HG02852 (cell line): ENCODE measurements around the gene DLG1.
"Not testable (repeated sequence)": the region's sequence is repeated elsewhere in the genome, so short reads cannot be mapped to it uniquely, and the experiment has no call there.

ENCODE experiments used
- ATAC-seq: cut with Tn5 transposase; IDR thresholded peaks from one replicate; pipeline ENCODE4 v1.9.1; 2021; ENCODE audit warnings: mild to moderate bottlenecking, moderate library complexity; ENCODE audit not compliant: unreplicated experiment

The DLG1 gene

DNA sequence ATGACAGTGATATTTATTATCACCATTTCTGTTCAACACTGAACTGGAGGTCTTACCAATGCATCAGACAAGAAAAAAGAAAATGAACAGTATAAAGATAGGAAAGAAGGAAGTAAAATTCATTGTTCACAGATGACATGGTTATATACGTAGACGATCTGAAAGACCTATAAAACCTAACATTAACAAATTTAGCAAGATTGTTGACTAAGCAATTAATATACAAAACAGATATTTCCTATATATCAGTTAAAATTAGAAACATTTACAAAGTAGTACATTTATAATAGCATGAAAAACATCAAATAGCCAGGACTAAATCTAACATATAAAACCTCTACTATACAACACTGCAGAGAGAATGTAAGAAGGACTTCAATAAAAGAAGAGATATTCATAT lies 176.0 kb downstream of the DLG1 start:
- no peak for ATAC-seq

DNA sequence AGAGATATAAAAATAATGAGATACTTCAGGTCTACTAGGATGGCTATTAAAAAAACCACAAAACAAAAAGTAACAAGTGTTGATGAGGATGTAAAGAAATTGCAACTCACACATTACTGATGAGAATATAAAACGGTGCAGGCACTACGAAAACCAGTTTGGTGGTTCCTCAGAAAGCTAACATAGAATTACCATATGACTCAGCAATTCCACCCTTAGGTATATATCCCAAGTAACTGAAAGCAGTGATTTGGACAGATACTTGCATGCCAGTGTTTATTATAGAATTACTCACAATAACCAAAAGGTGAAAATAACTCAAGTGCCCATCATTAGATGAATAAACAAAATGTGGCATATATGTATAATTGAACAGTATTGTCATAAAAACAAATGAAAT lies 181.3 kb downstream of the DLG1 start:
- no peak for ATAC-seq

DNA sequence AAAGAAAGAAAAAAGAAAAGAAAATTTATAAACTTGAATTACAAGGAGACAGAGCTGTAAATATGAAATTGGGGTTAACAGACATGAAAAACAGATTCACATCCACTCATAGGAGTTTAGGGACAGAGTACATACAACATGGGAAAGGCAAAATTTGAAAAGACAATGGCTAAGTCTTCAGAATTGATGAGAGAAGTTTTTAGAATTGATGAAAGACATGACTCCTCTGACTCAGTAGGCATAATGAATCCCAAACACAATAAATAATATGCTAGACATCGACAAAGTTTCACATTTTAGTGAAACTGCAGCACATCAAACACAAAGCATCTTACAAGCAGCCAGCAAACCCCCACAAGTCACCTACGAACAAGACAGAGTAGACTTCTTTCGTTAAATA lies 184.4 kb downstream of the DLG1 start:
- ATAC-seq: no peak

DNA sequence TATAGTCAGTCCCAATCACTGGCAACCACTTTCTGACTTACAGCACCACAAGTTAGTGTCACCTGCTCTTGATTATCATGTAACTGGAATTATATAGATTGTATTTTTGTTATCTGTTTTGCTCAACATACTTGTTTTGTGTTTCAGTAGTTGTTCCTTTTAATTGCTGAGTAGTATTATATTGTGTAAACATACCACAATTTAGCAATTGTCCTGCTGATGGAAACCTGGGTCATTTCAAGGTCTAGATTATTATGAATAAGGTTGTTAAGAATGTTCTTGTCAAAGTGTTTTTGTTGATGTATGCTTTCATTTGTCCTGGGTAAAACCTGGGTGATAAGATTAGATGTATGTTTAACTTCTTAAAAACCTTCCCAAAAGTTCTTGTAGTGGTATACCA lies 186.7 kb downstream of the DLG1 start:
- no peak for ATAC-seq

DNA sequence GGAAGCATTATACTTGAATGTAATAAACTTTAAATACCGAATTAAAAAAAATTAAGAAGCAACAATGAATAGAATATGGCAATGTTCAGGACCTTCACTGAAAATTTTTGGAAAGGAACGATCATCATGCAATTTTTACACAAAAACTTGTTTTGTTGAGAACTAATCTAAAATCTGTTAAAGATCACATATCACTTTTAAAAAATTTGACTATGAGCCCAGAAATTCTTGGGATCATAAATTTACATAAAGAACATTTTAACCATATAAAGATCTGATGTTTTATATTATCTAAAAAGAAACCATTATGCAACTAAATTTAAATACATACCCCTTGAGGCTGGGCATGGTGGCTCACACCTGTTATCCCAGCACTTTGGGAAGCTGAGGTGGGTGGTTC lies 192.6 kb downstream of the DLG1 start:
- no peak for ATAC-seq

DNA sequence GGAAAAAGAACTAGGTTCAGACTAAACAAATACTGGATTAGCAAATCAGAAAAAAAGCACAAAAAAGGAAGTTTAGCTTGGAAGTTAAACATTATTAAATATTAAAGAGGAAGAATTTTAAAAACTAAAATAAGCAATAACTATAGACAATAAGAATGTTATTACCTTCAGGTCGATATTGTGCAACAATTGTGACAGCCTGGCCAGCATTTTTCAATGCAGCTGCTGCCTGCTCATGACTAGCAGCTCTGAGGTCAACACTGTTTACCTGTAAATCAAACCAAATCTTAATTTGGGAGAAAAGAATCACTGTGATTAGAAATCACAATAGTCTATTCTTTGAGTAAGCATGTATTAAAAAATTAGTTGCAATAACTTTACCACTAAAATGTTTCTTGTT lies 193.7 kb downstream of the DLG1 start:
- ATAC-seq: no peak

DNA sequence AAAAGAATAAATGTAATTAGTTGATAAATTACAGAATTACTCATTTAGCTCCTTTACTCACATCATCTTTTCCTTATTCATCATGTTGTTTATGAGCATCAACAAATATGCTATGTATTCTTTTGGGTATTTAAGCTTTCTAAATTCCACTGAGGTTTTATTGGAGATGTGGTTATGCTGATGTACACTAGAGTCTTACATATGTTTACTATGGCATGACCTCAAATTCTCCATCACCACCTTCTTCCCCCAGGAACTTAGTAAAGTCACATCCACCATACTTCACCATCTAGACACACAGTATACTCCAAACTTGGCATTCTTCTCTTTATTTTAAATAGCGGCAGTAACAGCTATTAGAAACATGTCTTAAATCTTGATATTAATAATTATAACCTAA lies 194.6 kb downstream of the DLG1 start:
- no peak for ATAC-seq

DNA sequence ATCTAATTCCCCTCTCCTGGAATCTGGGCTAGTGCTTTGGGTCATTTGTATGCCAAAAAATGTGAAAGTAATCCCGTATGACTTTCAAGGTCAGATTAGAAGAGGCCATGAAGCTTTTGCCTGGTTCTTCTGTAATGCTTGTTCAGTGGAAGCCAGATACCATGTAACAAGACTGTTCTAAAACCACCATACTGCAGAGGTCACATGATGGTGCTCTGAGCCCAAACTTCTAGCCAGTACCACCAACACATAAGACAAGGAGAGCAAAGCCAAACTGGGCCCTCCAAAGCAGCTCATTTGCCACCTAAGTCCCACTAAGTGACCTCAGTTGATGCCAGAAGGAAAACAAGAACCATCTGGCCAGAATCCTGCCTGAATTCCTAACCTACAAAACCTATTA lies 204.5 kb downstream of the DLG1 start:
- ATAC-seq: no peak

DNA sequence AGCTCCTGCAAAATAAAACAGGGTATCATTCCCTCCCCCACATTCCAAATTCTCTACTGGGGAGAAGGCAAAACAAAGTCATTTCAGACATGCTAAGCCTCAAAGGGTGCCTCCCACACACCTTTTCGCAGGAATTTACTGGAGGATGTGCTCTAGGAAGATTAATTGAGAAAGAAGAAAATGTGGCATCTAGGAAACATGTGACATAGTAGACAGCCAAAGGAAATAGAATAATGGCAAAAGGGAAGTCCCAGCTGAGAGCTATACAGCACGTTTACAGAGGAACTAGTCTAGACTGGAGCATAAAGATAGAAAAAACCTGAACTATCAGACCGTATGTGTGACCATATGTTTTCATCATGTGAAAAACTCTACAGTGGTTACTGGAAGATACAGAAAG lies 210.0 kb downstream of the DLG1 start:
- no peak for ATAC-seq

DNA sequence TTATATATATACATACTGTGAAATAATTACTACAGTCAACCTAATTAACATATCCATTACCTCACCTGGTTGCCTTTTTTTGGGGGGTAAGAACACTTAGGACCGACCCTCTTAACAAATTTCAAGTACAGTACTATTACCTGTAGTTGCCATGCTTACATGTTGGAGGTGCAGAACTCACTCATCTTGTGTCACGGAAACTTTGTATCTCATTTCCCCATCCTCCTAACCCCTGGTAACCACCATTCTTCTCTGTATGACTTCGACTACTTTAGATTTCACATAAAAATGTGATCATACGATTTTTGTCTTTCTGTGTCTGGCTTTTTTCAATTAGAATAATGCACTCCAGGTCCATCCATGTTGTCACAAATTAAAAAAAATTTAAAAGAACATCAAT lies 213.3 kb downstream of the DLG1 start:
- no peak for ATAC-seq

DNA sequence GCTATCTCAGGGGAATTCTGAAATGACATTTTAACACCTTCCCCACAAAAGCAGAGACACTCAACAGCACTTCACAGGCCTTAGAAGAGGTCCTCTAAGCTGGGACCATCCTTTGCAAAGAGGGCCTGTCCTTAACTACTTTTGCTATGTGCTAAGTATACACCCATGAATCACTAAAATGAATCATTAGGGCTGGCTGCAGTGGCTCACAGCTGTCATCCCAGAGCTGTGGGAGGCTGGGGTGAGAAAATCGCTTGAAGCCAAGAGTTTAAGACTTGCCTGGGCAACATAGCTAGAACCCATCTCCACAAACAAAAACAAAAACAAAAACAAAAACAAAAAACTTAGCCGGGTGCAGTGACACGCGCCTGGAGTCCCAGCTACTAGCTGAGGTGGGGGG lies 214.9 kb downstream of the DLG1 start:
- no peak for ATAC-seq

DNA sequence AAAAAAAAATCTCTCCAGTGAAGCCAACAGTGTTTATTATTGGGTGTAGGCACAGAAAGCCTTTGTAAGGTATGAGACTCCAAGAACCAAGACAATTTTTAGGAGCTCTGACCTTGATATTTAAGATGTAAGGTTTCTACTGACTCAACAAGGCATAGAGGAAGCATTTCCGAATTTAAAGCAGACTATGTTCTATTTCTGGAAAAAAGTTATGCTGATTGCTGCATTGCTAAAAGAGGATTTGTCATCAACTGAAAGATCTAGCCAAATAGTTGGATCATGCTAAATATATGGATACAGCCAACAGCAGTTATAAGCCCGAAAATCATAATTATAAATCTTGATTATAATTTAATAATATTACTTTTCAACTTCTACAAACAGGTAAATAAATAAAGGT lies 215.5 kb downstream of the DLG1 start:
- no peak for ATAC-seq

DNA sequence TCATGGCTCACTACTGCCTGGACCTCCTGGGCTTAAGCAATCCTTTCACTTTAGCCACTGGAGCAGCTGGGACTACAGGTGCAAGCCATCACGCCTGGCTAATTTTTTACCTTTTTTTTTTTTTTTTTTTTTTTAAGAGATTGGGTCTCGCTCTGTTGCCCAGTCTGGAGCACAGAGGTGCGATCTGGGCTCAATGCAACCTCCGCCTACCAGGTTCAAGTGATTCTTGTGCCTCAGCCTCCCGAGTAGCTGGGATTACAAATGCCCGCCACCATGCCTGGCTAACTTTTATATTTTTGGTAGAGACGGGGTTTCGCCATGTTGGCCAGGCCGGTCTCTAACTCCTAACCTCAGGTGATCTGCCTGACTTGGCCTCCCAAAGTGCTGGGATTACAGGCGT lies 218.1 kb downstream of the DLG1 start:
- no peak for ATAC-seq

DNA sequence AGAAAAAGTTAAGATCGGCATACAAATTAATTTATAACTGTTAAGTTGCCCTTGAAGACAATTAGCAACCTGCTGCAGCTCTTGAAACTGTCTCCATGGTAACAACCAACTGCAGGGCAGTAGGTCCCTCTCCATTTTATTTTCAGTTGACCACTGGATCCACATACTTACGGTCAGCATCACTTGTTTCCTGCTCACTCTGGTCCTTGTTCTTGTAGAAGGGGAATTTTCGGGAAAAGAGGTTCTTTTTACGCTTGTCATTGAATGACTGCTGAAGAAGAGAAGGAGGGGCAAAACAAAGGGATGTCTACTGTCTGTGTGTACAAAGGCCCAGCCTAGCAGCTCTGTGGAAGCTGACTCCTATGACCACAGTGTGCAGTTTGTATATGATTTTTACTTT lies 222.0 kb downstream of the DLG1 start:
- no peak for ATAC-seq

DNA sequence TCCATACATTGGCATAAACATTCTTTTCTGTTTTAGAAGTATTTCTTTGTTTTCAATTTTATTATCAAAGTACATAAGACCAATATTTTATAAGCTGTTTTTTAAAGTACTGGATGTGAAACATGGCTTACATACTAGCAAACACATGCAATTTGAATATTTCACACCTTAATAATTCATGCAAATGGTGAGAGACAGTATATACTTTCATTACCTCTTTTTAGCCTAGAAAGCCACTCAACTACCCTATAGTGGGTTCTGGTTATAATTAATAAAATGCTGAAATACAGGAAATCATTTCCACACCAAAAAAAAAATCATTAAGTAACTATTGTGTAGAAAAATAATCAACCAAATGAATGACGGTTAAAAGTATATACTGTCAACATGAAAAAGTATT lies 230.3 kb downstream of the DLG1 start:
- ATAC-seq: no peak

DNA sequence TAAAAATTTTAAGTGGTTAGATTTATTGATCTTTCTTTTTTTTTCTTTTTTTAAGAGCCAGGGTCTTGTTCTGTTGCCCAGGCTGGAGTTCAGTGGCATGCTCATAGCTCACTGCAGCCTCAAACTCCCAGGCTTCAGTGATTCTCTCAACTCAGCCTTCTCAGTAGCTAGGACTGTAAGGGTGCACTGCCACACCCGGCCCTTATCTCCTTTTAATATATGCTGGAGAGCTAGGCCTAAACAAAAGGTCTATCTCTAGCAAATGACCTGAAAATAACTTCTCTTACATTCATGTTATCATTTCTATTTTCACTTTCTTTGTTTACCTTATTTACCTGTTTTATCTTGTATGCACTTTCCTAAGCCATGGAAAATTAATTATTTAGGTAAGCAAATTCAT lies 233.6 kb downstream of the DLG1 start:
- no peak for ATAC-seq

DNA sequence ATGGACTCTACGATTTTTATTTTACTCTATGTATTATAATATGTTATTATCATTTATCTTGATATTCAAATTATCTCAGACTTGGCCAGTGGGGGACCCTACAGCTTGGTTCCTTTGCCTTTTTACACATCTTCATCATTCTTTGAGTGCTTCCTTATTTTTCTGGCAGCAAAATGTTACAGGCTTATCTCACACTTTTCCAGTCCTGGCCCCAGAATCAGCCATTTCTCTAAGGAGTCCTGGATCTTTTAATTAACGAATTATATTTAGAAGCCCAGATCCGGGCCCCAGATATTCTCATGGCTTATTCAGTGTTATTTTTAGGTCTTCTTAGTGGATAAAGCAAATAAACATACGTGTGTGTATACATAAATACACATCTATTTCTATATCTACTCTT lies 236.0 kb downstream of the DLG1 start:
- ATAC-seq: no peak

DNA sequence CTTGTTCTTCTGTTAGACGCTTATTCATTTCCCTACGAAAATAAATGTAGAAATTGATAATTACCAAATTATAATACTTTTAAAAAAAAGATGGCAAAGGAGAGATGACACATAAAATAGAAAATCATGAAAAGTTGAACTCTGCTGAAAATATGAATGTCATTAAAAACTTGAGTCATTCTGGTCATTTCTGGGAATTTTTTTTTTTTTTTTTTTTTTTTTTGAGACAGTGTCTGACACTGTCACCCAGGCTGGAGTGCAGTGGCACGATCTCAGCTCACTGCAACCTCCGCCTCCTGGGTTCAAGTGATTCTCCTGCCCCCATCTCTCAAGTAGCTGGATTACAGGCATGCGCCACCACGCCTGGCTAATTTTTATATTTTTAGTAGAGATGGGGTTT lies 246.8 kb downstream of the DLG1 start:
- not testable (repeated sequence) for ATAC-seq

DNA sequence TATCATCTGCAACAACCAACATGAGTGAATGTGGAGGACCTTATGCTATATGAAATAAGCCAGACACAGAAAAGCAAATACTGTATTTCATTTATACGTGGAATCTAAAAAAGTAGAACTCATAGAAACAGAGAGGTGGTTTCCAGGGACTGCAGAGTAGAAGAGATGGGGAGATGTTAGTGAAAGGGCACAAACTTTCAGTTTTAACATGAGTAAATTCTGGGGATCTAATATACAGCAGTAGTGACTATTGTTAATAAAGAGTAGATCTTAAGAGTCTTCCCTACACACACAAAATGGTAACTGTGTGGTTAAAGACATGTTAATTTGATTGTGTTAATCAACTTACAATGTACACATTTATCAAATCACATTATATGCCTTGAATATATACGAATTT lies 247.9 kb downstream of the DLG1 start:
- peak; percentile 55 for ATAC-seq

DNA sequence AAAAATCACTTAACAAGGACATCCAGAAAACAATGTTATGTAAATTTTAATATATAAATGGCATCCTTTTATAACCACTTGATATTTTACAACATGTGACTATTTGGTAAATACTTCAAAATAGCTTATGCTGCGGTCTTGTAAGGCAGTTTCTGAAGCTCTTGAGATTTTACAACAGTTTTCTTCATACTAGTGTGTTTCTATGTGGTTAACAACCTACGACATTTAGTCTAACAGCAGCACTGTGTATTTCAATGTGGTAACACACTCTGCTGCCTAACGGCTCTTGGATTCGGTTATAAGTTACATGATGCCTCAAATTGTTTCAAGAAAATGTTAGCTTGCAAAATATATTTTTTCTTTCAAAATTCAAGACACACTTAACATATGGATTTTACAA lies 255.9 kb downstream of the DLG1 start:
- no peak for ATAC-seq

DNA sequence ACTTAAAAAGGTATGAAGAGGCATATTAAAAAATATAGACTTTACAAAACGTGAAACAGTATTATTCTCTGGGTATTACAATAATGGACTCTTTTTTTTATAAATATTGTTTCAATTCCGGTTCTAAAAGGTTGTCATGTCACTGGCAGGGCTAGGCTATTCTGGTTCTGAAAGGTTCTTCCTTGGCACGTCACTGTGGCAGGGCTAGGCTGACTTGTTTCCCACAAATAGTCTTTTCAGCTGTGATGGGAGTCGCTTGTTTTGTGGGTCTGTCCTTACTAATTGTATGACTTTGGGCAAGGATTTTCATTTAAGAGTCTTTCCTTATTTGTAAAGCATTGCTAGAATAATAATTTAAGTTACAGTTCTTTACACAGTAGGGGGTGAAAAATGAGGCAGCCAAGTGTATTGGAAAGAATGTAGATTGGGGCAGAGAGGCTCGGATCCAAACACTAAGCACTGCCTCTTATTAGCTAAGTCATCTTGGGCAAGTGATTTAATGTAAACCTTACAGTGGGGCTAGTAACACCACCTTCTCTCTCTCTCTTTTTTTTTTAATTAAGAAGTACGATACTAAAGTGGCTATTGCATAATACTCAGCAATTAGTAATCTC lies 256.4 kb downstream of the DLG1 start:
- ATAC-seq: no peak

DNA sequence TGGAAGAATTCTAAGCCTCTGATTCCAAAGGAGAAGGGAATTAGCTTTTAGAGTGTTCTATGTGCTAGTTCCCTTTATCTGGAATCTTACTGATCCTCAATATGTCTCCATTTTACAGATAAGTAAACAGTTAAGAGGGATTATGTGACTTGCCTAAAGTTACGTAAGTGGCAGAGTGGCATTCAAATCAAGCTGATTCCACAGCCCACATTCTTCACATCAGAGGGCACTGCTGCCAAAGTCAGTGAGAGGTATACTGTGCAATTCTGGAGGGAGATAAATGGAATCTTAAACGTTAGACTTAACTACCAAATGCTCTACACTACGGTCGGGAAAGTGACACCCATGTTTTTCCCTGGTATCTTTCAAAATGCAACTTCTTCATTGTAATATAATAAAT lies 257.8 kb downstream of the DLG1 start:
- no peak for ATAC-seq

DNA sequence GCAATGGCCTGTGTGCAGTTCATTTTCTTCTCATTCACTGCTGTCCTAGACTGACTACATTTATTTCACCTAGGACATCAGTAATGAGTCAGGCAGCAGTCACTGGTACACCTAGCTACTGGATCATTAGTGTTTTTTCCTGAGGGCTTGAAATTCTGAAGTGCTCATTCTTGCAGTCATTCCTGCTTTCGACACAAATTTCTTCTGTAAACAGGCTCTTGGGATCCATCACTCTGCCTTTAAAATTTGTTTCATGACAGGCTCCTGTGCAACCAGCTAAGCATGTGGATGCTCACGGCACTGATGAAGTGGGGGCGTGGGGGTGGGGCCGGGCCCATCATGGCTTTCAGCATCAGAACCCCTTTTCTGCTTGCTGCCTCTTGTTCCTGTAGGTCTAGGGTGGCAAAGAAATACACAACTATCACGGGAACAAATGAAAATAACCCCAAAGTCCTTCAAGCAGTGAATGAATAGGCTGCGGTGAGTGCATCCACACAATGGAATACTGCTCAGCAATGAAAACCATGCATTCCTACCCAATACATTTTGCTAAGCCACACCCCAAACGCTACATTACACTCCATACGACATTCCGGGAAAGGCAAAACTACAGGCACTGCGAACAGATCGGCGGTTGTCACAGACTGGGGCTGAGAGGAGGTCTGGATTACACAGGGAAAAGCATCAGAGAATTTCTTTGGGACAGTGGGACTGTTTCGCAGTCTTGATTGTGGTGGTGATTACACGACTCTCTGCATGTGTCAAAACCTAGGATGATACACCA lies 259.5 kb downstream of the DLG1 start:
- ATAC-seq: no peak
